HG03045 (cell line): ENCODE results near the gene EEF2K.

Experiments used
- ATAC-seq: cut with Tn5 transposase; IDR thresholded peaks from one replicate; pipeline ENCODE4 v1.9.1; 2021; ENCODE audit warnings: mild to moderate bottlenecking, moderate library complexity; ENCODE audit not compliant: unreplicated experiment

EEF2K gene

DNA sequence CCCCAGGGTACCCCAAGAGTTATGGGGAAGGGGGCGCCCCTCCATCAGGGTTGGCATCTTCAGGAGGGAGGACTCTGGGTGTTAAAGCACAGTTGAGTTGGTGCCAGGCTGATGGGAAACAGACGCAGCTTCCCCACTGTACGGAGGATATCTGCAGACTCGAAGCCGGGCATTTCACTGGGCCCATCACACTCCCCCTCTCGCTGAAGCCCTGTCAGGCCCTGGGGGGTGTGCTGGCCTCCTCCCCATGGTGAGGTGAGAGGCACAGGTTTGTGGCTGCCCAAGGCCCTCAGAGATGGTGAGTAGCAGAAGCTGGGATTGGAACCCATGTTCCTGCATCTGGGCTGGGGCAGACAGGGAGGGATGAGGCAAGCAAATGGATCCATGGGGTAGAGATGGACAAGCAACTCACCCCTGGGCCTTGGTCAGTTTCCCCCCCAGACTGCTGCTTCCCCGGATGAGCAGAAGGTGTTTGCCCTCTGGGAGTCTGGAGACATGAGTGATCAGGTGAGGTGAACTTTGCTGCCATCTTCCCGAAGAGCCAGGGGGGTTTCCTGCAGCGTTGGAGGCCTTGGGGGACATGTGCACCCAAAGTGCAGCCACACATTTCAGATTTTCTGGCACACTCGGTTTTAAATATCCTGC, 122.1 kb downstream of the EEF2K start:
- no peak for ATAC-seq

DNA sequence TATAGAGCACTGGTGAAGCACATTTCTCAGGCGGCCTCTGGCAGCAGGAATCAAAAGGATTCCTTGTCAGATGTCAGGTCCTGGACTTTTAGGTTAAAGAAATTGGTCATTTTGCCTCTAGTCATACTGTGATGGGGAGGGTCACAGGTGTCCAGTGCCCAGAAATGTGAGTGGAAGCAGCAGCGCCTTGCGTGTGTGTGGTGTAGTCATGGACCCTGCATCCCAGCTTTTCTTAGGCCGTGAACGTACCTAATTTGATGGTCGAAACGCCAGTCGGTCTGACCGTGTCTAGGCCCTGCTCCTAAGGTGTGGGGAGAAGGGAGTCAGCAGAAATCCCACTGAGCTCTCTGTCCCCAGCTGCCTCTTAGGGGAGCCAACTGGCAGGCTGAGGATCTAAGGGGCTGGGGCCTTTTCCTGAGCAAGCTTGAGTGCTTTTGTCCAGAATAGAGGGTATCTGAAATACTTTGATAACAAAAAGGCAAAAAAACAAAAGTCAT, 123.2 kb downstream of the EEF2K start:
- ATAC-seq, result no peak

DNA sequence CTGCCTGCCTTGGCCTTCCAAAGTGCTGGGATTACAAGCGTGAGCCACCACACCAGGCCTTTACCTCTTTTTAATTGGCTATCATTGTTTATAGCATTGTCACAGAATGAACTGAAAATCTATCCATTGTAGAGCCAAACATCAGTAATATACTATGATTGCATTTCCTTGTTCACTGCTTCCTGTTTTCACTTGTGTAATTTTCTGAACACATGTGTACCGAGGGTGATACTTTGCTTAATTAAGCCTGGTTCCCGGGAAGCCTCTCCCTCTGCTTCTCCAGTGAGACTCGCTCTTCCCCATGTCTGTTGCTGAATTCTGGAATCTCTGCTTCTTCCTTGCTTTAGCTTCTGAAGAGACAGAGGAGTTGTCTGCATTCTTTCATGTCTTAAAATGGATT, 124.2 kb downstream of the EEF2K start:
- no peak for ATAC-seq

DNA sequence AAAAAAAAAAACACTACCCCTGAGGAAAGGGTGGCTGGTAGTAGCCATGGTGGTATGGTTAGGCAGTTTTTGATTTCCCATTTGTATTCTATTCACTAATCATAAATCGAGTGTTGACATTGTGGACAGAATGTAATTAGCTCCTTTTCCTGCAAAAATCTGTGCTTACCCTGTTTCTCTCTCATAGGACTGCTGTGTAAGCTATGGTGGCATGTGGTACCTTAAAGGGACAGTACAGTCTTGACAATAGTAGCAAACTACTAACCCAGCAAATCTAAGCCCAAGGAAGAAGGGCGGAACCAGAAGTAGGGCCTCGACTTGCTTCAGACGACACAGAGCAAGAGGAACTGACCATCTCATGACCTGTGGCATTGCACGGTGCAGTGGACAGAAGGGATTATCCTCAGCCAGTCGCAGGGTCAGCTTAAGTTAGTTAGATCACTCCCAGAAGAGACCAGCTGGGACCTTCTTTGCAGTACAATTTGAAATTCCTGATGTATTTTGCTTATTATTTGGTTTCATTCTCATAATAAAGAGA, 127.4 kb downstream of the EEF2K start:
- no peak for ATAC-seq

- ATAC-seq, result no peak
These were observed 129.7 kb downstream of the EEF2K start for GRCh38 chr16:22335668-22336246.

GRCh38 chr16:22336581-22336980, 130.5 kb downstream of the EEF2K start:
- ATAC-seq, result no peak

- ATAC-seq, result no peak
These were observed 131.0 kb downstream of the EEF2K start for GRCh38 chr16:22337045-22337444.

GRCh38 chr16:22337849-22338635, 132.0 kb downstream of the EEF2K start:
- ATAC-seq, result no peak
